COLO668 (cell line): ENCODE data around the gene OGFRL1.

Experiments
- DNase-seq: peaks from one replicate; lab custom pipeline; 2025; ENCODE audit not compliant: unreplicated experiment; lab: John Stamatoyannopoulos, UW

OGFRL1 gene

DNA sequence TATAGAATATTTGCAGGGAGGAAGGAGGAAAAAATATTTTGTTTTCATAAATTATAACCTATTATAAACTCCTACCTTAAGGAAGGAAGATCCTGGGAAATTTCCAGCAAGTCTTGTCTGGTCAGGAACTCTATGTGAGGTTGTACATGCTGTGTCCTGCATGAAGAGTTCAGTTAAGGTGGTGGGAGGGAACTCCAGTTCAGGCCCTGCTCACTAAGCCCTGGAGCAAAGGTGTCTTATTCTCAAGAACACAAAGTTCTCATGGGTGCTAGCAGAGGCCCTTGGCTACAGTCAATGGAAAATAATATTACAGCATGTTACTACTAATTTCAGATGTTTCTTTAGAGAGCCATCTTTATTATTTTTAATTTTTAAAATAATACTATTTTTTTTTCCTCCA, 3.8 kb upstream of the OGFRL1 start:
- DNase-seq = no peak

DNA sequence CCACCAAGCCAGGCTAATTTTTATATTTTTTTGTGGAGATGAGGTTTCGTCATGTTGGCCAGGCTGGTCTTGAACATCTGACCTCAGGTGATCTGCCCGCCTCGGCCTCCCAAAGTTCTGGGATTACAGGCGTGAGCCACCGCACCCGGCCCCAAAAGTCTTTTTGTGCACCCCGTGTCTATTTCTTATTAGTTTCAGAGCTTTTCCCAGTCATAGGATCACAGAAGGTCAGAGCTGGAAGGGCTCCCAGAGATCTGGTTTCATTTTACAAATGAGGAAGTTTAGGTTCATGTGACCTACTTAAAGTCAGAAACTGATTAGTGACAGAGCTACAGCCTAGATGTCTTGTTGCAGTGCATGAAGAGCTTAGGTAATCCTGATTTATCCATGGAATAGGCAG, 1.6 kb upstream of the OGFRL1 start:
- DNase-seq = no peak

DNA sequence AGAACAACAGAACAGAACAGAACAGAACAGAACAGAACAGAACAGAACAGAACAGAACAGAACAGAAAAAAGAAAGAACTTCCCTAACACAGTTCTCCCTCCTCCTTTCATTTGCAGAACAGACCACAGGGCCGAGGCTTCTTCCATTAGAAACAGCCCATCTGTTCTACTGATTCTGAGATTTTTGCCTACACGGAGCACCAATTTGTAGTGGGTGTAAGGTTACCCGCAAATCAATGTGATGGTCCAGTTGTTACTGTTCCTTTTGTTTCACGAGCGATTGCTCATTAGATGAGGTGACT, 734 bp upstream of the OGFRL1 start:
- no peak for DNase-seq

DNA sequence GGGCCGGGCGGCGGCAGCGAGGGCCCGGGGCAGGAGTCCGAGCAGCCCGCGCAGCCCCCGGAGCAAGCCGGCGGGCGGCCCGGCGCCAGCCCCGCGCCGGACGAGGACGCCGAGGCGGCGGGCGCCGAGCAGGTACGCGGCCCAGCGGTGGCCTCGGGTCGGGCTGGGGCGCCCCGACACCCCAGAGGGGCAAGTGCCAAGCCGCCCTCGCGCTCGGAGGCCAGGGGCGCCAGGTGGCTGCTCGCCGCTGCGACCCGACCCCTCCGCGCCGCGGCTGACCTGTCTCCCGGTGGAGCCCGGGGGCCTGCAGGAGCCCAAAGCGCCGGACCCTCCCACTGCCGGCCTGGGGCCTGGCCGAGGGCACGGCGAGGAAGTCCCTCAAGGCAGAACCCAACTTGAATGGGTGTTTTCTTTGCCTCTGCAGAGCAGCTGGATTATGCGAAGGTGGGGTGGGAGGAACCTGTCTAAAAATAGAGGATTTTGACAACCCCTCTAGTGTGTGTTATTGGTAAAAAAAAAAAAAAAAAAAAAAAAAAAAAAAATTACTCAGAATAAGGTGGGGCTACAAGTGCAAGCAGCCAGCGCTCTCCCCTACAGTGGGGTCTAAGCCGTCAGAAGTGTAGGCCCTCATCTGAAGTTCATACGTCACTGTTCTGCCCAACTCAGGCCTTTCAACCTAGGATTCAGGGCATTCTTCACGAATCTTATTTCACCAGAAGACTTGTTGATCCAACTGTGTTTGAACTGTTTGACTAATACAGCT, 609 bp downstream of the OGFRL1 start:
- peak; percentile 53 for DNase-seq

DNA sequence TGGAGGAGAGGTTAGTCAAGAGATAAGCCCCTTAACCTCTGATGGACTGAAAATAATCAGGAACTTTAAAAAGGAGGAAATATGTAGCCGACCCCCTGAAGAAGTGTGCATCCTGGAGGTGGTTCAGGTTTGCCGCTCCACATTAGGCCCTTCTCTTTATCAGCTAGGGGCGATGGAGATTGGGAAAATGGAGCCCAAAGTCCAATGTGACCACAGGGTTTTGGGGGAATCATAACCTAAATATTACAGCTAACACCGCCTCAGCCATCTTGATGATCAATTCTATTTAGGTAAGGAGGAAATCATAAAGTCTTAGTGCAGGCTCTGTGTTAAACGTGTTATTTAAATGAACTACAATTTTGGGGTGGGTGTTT, 1.2 kb downstream of the OGFRL1 start:
- no peak for DNase-seq

DNA sequence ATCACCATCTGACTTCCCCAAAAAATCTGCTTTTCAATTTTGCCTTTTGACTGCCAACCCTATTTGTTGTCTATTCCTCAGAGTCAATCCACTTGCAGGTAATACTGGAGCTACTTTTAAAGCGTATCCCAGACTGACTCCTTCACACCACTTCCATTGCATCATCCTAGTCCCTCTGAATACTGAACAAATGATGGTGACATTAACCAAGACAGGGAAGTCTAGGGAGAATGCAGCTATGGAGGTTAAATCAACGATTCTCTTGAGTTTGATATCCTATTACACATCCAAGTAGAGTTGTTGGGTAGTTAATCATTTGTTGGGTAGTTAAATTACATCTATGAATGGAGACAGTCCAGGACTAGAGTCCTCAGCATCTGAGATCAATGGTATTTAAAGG, 2.0 kb downstream of the OGFRL1 start:
- no peak for DNase-seq

DNA sequence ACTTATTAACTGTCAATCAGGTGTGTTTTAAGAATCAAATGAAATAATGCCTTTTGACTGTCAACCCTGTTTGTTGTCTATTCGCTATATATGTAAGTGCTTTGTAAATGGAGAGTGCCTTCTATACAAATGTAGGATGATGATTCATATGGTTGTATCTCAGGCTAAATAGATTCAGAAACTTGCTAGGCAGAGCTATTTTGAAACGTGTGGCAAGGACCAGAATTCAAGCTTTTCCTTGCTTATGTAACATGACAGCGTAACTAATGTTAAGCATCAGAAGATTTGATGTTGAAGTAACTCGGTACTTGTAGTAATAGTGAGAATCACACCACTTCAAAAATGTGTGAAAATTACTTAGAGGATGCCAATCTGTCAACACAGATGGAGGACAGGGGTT, 3.4 kb downstream of the OGFRL1 start:
- no peak for DNase-seq

DNA sequence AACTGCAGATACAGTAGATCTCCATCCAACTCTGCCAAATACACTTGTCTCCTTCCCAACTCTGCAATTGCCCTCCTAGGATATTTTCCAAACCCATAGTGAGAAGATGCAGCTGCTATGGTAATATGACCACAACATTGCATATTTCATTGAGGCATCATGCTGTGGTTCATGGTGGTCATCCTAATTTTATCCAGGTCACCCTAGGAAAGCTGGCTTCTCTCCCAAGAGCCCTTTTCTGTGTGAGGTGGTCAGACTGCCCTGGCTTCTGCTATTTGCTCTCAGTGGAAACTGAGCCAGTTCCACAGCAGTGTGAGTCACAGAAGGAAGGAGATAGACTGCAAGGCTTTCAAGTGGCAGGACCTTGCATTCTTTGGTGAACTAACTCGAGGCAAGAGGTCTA, 5.5 kb downstream of the OGFRL1 start:
- DNase-seq = no peak

DNA sequence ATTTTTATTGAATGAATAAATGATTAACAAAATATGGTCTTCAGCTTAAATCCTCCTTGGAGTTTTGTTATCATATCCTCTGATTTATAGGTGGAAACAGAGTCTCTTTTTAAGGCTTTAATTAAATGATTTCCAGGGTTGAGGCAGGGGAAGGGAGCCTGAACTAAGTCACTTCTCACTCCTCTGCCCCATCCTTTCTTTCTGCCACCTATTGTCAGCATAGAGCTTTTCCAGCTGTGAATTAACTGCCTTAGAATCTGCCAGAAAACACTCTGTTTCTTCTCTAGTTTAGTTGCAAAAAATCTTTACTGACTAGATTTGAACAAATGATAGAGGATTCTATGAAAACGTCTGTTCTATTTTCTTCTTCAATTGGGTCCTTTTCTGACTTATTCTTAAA, 9.8 kb downstream of the OGFRL1 start:
- no peak for DNase-seq

DNA sequence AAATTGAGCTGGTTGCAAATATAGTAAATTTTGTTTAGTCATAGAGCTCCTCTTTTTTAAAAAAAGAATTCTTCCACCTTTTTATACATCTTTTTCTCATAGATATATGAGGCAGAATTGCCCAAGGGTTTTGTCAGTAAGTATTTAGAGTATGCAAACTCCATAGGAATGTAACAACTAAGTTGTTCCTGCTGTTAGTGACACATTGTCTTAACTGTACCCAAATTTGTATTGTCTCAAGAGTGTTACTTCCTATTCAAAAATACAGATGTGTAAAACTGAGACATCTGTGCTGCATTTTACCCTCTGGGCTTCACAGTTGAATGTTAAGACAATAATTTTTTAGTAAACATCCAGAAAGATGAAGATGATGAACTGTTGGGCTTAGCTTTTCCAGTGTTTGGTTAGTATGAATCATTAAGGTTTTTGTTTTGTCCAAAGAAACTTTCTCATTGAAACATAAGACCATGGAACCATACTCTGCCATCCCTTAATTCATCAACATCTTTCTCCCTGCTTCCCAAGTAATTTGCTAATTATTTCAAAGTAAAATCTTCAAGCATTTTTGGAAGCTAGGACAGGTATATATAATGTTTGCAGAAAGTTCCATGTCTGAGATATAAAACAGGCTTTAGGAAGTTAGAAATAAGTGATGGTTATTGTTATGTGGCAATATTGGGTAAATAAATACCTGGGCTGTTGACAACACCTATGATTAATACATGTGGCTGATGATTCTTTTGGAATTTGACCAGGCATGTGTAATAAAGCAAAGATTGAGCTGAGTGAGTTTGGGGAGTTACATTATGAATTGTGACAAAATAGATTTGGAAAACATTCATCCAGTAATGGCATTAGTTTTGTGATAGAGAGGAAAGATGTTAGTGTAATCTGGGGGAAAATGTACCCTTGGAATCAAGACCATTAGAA, 11.2 kb downstream of the OGFRL1 start:
- no peak for DNase-seq

DNA sequence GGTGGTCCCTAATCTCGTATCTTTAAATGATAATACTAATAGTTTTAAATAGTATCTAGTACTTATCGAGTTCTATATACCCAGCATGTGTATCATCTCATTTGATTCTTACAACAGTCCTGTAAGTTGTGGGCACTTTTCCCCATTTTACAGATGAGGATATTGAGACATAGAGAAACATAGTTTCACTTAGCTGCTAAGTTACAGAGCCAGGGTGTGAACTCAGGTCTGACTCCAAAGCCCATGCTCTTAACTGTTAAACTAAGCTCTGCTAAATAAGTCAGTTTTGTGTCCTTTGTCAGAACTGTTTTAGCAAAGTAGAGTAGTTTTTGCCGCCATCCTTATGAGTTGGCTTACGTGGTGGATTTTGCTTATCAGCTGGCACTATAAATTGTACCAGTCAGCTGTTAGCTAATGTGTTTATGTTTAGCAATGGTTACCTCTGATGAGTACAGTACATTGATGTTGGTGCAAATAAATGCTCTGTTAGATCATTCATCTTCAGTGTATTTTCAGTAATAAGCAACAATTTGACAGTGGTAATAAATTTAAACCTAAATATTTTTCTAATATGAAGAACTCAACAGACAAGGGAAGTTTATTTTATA, 12.1 kb downstream of the OGFRL1 start:
- no peak for DNase-seq

DNA sequence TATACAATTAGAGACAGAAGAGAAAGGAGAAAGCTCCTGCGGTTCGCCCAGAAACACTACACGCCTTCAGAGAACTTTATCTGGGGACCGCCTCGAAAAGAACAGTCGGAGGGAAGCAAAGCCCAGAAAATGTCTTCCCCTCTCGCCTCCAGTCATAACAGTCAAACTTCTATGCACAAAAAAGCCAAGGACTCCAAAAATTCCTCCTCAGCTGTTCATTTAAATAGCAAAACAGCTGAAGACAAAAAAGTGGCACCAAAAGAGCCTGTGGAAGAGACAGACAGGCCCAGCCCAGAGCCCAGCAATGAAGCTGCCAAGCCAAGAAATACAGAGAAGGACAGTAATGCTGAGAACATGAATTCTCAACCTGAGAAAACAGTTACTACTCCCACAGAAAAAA, 12.9 kb downstream of the OGFRL1 start:
- no peak for DNase-seq

DNA sequence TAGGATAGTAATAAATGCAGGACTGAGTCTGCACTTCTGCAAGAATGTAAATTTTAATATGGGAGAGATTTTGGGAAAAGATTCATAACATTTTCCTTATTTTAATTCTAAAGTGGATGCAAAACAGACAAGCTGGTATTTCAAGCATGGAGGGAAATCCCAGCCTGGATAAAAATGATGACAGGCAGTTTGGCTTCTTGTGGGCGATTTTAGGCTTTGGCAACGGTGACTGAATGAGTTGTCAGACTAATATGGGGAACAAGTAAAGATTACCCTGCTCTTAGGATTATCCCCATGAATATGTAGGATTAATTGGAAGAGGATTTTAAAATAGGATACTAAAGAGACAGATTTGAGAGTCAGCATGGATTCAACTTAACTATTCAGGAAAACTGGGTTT, 21.0 kb downstream of the OGFRL1 start:
- DNase-seq = no peak

DNA sequence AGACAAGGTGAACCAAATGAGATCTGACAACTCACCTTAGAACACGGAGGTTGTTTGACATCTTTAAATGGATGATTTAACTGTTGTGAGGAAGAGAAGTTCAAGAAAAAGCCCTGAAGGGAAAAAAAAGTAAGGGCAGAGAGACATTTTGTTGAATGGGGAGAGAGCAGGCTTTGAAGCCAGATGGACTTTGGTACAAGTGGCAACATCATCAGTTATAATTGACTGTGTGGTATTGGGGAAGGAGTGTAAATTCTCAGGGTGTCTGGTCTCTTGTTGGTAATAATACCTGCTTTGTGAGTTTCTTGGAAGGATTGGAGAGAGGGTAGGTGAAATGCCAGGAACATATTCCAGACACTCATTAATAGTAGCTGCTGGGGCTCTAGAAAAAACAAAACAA, 21.6 kb downstream of the OGFRL1 start:
- DNase-seq = no peak

DNA sequence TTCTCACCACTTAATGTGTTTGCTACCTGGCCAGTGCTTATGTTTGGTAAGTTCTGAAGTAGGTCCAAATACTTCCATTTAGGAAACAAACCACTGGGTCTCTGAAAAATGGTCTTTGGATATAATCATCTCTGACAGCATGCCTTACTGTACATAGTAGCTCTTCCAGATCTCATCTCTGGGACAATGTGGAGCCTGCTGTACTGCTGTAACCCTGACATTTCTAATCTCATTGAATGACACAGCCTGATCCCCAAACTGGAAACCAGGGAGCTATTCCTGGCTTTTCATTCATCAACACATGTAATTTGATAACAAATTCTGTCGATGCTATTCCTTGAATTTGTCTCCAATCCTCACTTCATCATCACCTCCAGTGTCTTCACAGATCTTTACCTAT, 23.5 kb downstream of the OGFRL1 start:
- no peak for DNase-seq

DNA sequence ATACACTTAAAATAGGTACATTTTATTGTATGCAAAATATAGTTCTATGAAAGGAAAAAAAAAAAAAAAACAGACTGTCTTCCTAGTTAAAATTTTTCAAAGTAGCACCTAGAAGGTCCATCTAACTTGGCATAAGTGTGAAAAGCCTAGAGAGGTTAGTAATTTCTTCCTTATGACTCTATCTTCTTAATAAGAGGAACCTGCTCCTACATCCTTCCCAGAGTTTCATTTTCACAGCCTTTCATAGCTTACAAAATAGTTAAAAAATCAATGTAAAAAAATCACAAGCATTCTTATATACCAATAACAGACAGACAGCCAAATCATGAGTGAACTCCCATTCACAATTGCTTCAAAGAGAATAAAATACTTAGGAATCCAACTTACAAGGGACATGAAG, 28.8 kb downstream of the OGFRL1 start:
- DNase-seq = no peak

DNA sequence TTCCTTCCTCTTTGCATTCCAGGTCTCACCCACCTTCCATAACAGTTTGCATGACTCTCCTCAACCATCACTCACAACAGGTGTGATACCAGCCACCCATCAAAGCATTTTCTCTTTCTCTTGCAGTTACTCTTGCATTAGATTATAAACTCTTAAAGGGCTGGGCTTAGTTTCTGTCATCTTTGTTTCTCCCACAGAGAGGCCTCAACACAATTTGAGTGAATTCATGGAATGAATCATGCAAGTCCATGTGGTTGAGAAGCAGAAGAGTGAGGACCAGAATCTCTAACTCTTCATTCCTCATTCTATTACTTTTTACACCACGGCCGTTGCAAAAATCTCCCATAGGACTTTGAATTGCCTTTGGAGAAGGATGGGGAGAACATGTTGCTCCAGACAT, 31.4 kb downstream of the OGFRL1 start:
- no peak for DNase-seq

DNA sequence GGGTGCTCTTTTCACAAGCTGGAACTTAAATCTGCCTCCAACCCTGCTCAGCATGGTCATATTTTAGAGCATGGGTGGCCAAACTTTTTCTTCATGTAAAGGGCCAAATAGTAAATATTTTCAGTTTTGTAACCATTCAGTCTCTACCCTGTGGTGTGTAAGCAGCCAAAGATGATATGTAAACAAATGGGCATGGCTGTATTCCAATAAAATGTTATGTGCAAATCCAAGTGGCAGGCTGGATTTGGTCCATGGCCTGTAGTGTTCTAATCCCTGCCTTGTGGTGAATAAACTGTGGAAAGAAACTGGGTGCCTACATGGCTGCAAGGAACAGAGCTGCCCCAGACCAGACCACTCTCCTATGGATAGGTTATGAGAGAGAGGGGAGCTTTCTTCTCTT, 32.7 kb downstream of the OGFRL1 start:
- DNase-seq = no peak

DNA sequence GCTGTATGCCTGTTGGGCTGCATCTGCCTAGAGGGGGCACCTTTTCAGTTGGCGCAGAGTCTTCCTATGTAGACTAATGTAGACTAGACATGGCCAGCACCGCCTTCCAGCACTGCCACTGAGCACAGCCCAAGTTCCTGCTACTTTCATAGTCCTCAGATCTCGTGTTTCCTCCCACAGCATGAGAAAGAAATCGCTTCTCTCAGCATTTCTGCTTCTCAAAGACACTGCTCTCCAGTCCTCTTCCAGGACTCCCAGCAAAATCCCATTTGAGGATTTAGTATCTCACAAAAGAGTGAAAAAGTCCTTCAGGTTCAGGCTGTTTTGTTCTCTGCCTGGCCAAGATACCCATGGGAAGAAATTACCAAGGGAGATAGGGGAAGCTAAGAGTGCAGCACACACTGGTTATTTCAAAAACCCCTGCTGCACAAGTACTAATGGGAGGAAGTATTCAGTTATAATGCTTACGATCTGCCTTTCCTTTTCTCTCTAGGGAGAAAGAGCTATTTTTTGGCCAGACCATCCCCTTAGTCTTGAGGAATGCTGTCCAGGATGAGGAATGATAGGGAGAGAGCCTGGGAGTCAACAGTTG, 35.7 kb downstream of the OGFRL1 start:
- no peak for DNase-seq

DNA sequence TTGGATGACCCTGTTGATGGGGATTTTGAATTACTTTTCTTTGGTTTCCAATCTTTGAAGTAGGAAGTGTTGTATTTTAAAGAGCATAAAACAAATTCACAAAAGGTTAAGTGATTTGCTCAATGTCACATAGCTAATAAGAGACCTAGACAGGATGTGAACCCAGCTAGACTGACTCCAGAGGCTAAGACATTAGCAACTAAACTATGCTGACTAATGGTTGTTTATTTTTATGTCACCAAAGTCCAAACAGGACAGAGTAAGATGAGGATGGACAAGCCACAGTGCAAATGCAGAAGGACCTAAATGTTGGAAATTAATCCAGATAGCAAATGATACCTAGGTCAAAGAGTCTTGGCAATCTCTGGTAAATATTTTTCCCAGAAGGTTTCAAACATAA, 38.0 kb downstream of the OGFRL1 start:
- DNase-seq = no peak

DNA sequence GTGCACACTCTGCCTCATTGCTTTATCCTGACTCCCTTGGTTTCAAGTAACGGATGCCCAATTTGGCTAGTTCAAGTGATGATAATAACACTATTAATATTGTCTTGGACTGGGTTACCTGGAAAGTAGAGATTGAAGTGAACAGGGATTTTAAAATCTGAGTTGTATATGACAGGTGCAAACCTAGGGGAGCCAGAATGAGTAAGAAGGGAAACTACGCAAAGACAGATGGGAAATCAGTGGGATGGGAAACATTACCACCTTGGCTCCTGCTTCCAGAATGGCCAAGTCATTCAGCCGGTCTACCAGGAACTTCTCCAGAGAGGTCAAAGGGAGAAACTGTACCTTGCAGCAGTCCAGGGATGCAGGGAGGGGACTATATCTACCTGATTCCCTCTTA, 41.9 kb downstream of the OGFRL1 start:
- no peak for DNase-seq

DNA sequence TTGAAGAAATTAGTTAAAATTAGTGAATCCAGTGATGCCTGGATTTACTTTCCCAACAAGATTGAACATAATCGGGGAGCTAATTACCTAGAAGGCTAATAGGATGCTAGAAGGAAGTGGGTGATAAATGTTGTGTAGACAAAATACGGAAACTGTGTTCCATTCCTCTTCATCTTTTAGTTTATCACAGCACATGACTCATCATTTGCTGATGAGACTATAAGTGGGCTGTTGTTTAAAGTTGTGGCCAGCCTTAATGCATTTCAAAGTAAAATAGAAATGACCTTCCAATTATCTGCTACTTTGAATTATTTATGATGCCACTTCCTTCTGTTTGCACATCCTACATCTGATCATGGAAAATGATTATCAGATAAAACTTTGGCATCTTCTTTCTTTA, 43.4 kb downstream of the OGFRL1 start:
- no peak for DNase-seq
